Ishikawa (cell line): ENCODE results near the gene MARCHF7.

Source experiments
- CEBPB ChIP-seq: IDR thresholded peaks from 2 replicates; pipeline ENCODE4 v1.6.1; 2012
- FOXM1 ChIP-seq: IDR thresholded peaks from 2 replicates; pipeline ENCODE4 v1.6.1; 2012; ENCODE audit warnings: low read depth, borderline replicate concordance
- RAD21 ChIP-seq: IDR thresholded peaks from 2 replicates; pipeline ENCODE4 v1.6.1; 2012; ENCODE audit warnings: low read depth
- TEAD4 ChIP-seq: IDR thresholded peaks from 2 replicates; pipeline ENCODE4 v1.6.1; 2012
- YY1 ChIP-seq: IDR thresholded peaks from 2 replicates; pipeline ENCODE4 v1.6.1; 2012; ENCODE audit warnings: low read depth
- ZBTB7A ChIP-seq: IDR thresholded peaks from 2 replicates; pipeline ENCODE4 v1.6.1; 2012; ENCODE audit warnings: low read depth
- TF ChIP-seq, protein P1 (sequence below): IDR thresholded peaks from 2 replicates; pipeline ENCODE4 v1.6.1; 2012

DNA sequence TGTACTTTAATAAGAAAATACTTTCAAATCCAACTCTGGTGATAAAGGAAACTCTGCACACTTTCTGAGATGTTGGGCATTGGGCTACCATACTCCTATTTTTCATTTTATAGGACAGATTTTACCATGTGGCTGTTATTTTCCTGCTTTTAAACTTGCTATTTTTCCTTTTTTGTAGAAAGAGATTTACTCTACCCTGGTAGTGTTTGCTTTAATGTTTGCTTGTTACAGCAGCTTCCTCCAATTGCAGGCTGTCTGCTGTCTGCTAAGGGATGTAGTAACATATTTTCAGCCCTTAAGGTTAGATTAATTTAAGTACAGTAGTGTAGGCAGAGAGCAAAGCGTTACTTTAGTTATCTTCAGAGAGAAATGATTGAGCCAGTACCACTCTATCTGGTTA lies 38.6 kb downstream of the MARCHF7 start:
- TF ChIP-seq ZBTB7A (no peak), CEBPB (no peak), YY1 (no peak), RAD21 (no peak), FOXM1 (no peak), TEAD4 (no peak)
- TF ChIP-seq, protein P1, sequence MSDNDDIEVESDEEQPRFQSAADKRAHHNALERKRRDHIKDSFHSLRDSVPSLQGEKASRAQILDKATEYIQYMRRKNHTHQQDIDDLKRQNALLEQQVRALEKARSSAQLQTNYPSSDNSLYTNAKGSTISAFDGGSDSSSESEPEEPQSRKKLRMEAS = no peak
